HG02943 (cell line): Measurements from ENCODE around the gene CCDC9.

ENCODE experiments used
- ATAC-seq: cut with Tn5 transposase; IDR thresholded peaks from one replicate; pipeline ENCODE4 v1.9.1; 2021; ENCODE audit warnings: mild to moderate bottlenecking, low read depth, moderate library complexity; ENCODE audit not compliant: unreplicated experiment

CCDC9 gene

GRCh38 chr19:47255879-47256692 is at the start of gene CCDC9:
TSS of gene CCDC9 (plus strand) at chr19:47256525. CDS start at chr19:47258401, 1,876 bp downstream.
- peak; percentile 41 for ATAC-seq

- no peak for ATAC-seq
Observed at GRCh38 chr19:47209319-47210179, 46.8 kb upstream of the CCDC9 start.

GRCh38 chr19:47210180-47210490 is 46.2 kb upstream of the CCDC9 start:
- ATAC-seq: no peak

GRCh38 chr19:47210689-47211316 is 45.5 kb upstream of the CCDC9 start:
- ATAC-seq: no peak

GRCh38 chr19:47215581-47215980 is 40.7 kb upstream of the CCDC9 start:
- no peak for ATAC-seq

- no peak for ATAC-seq
Observed at GRCh38 chr19:47221080-47221841, 35.1 kb upstream of the CCDC9 start.

GRCh38 chr19:47221890-47222289 is 34.4 kb upstream of the CCDC9 start:
- no peak for ATAC-seq

GRCh38 chr19:47225746-47226425 is 30.4 kb upstream of the CCDC9 start:
- ATAC-seq: no peak

GRCh38 chr19:47226426-47227351 is 29.6 kb upstream of the CCDC9 start:
- ATAC-seq: no peak

GRCh38 chr19:47227352-47228167 is 28.8 kb upstream of the CCDC9 start:
- ATAC-seq: no peak

- no peak for ATAC-seq
Observed at GRCh38 chr19:47228168-47228936, 28.0 kb upstream of the CCDC9 start.

GRCh38 chr19:47228937-47229675 is 27.2 kb upstream of the CCDC9 start:
- ATAC-seq: no peak

- ATAC-seq: no peak
Observed at GRCh38 chr19:47229676-47230053, 26.7 kb upstream of the CCDC9 start.

- no peak for ATAC-seq
Observed at GRCh38 chr19:47230054-47230920, 26.0 kb upstream of the CCDC9 start.

GRCh38 chr19:47230921-47231214 is 25.5 kb upstream of the CCDC9 start, which contains the start of gene BBC3:
TSS of gene BBC3 (minus strand) at chr19:47231199. CDS start at chr19:47228431, 2,768 bp downstream.
- ATAC-seq: no peak
